ENCODE results near the gene LRP1.

Gene LRP1

GRCh38 chr12:57254506-57255280 is 126.4 kb downstream of the LRP1 start:
- DNase-seq (ENCODE audit: low read depth): no peak

- no peak for DNase-seq (ENCODE audit: low read depth)
These were observed 127.6 kb downstream of the LRP1 start for GRCh38 chr12:57255916-57256315.

- no peak for DNase-seq (ENCODE audit: low read depth)
These were observed 131.0 kb downstream of the LRP1 start for GRCh38 chr12:57258977-57259970.

- no peak for DNase-seq (ENCODE audit: low read depth)
These were observed 132.1 kb downstream of the LRP1 start for GRCh38 chr12:57260366-57260765.

DNA sequence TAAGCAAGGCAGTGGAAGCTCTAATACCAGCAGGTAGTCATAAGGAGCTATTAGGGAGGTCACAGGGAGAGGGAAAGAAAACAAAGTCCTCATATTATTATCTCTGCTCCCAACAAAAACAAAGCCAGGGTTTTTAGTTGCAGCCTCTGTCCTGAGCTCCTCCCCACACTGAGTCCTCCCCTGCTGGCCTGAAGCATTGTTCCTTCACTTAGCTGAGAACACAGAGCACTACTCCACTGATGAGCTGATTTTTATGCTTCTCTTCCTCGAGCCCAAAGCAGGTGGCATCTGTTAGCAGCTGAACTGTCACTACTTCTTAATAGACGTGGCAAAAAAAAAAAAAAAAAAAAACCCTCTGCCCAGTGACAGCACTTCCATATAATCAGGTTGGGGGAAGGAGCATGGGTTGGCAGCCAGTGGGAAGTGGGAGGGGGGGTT is 133.2 kb downstream of the LRP1 start:
- DNase-seq (ENCODE audit: low read depth): no peak

DNA sequence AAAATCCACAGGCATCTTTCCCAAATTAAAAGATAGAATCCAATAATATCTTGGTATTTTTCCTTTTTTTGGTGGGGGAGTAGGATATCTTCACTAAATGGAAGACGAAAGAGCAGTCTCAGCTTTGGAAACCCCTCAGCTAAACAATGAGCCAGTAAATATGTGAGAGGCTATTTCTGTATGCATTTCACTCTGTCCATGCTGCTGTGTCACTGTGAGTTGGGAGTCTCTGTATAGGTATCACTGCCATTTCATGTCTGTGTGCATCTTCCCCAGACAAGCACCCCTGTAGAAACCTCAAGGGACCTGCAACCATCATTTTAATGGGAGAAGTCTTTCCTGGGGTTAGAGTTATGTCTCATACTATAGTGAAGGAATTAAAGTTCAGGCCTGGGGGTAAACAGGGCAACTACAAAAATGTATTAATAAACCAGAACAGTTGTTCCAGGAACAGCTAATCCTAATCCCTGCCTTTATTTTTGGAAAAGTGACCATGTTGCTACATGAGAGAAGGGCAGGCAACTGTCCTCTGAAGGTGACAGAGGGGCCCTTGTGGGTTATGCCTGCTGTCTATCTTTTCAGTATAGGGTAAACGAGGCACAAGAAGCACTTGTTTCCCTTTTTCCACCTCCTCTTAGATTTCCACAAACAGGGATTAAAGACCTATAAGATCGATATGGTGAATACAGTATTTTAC is 134.0 kb downstream of the LRP1 start:
- DNase-seq (ENCODE audit: low read depth): no peak

Data from GM04503 (cell line).